ENCODE results near the gene PTCD1.
"Not testable (repeated sequence)": the region's sequence is repeated elsewhere in the genome, so short reads cannot be mapped to it uniquely, and the experiment has no call there.

PTCD1 gene

DNA sequence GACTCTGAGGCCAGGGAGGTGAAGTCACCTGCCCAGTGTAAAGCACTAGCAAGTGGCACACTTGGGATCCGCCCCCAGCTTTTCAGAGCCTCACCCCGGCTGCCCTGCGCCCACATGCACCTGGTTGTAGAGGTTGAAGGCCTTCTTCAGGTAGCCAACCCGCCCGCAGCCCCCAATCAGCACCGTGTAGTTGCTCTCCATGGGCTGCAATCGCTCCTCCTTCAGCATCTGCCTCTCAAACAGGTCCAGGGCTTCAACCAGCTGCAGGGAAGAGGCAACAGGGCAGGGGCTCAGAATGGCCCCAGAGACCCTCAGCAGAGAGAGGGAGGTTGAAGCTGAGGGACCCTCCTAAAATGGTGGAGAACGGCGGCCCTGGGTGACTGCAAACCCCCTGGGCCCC is 5.4 kb downstream of the PTCD1 start:
- DNase-seq (ENCODE audit: low read depth), result no peak

DNA sequence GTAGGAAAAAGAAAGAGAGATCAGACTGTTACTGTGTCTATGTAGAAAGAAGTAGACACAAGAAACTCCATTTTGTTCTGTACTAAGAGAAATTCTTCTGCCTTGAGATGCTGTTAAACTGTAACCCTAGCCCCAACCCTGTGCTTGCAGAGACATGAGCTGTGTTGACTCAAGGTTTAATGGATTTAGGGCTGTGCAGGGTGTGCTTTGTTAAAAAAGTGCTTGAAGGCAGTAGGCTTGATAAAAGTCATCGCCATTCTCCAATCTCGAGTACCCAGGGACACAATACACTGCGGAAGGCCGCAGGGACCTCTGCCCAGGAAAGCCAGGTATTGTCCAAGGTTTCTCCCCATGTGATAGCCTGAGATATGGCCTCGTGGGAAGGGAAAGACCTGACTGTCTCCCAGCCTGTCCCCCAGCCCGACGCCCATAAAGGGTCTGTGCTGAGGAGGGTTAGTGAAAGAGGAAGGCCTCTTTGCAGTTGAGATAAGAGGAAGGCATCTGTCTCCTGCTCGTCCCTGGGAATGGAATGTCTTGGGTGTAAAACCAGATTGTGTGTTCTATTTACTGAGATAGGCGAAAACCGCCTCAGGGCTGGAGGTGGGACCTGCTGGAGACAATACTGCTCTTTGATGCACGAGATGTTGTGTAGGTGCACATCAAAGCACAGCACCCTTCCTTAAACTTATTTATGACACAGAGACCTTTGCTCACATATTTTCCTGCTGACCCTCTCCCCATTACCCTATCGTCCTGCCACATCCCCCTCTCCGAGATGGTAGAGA is 6.7 kb downstream of the PTCD1 start:
- not testable (repeated sequence) for H3K4me3 ChIP-seq (ENCODE audit: low read depth, low read length); DNase-seq (ENCODE audit: low read depth)

More for the DNA sequence above, 5.4 kb downstream of the PTCD1 start:
- H3K4me3 ChIP-seq (ENCODE audit: low read depth, low read length), result no peak overlapping the region
- TF ChIP-seq, protein P1, sequence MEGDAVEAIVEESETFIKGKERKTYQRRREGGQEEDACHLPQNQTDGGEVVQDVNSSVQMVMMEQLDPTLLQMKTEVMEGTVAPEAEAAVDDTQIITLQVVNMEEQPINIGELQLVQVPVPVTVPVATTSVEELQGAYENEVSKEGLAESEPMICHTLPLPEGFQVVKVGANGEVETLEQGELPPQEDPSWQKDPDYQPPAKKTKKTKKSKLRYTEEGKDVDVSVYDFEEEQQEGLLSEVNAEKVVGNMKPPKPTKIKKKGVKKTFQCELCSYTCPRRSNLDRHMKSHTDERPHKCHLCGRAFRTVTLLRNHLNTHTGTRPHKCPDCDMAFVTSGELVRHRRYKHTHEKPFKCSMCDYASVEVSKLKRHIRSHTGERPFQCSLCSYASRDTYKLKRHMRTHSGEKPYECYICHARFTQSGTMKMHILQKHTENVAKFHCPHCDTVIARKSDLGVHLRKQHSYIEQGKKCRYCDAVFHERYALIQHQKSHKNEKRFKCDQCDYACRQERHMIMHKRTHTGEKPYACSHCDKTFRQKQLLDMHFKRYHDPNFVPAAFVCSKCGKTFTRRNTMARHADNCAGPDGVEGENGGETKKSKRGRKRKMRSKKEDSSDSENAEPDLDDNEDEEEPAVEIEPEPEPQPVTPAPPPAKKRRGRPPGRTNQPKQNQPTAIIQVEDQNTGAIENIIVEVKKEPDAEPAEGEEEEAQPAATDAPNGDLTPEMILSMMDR (IDR thresholded peaks at IDR 0.05; ENCODE audit: low read depth, low read length, missing control alignments), result no peak

DNA sequence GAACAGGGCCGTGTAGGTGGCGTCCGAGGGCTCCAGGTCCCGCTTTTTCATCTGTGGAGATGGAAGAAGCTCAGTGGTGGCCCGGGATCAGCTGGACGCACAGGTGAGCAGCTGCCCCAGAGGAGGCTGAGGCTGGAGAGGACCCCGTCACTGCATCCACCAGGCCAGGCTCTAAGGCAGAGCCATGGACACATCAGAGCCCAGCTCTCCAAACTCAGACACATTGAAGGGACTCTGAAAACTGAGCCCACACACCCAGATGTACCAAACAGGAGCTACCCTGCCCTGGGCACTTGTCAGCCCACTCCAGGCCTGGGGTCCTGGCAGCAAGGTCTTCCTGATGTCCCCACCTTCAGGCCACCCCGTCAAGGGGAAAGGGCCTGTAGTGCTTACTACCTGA is 8.8 kb downstream of the PTCD1 start:
- no peak for DNase-seq (ENCODE audit: low read depth)
- TF ChIP-seq, protein P1 (IDR thresholded peaks at IDR 0.05; ENCODE audit: low read depth, low read length, missing control alignments), result no peak
- no peak overlapping the region for H3K4me3 ChIP-seq (ENCODE audit: low read depth, low read length)

DNA sequence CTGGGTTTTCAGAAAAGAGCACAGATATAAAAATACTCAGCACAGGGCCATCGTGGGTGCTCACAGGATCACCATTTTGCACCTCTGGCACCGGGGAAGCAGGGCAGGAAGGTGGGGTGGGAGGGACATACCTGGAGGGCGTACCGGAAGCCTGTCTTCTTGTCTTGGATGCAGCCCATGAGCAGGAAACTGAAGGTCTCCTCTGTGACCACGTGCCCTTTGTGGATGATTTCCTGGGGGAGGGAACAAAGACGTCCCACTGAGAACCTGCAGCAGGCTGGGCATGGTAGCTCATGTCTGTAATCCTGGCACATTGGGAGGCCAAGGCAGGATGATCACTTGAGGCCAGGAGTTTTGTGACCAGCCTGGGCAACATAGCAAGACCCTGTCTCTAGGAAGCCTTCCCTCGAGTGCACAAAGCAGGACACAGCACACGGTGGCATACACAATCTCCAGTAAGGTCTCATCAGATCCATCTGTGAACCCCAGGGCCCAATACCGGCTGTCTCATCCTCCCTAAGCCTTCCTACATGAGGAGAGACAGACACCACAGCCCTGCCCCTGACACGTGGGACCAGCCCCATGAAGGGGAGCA is 9.5 kb downstream of the PTCD1 start:
- no peak for DNase-seq (ENCODE audit: low read depth)

DNA sequence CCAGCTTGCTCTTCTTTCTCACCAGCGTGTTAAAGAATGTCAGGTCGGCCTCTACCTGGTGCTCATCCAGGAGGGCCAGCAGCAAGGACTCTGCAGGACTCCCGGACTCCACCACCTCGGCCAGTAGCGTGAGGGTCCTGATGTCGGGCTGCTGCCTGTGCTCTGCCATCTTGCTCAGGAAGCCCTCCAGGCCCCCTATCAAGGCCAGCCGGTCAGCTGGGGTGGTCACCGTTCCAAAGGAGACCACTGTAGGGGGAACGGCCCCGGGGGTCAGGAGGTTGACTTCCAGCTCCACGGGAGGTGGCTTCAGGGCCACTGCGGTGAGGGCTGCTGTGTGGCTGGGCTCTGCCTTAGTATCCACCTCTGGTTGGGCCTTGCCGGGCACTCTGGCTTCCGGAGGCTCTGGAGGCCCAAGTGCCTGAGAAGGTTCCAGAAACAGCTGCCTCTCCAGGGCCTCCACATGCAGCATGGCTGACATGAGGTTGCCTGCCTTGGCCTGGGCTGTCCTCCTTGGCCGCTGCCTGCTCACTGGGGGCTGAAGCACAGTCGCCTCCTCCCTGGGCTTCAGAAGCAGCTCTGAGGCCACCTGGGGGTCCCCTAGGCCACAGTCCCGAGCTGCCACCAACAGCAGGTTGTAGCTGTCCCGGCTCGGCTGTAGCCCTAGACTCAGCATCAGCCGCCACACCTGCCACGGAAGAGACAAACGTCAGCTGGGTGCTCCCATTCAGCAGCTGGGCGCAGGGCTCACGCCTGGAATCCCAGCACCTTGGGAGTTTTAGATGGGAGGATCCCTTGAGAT is 13.5 kb downstream of the PTCD1 start:
- TF ChIP-seq, protein P1 (IDR thresholded peaks at IDR 0.05; ENCODE audit: low read depth, low read length, missing control alignments), result no peak
- no peak for DNase-seq (ENCODE audit: low read depth)
- H3K4me3 ChIP-seq (ENCODE audit: low read depth, low read length), result no peak overlapping the region

More for the DNA sequence above, 9.5 kb downstream of the PTCD1 start:
- TF ChIP-seq, protein P1 (IDR thresholded peaks at IDR 0.05; ENCODE audit: low read depth, low read length, missing control alignments), result no peak
- no peak overlapping the region for H3K4me3 ChIP-seq (ENCODE audit: low read depth, low read length)

DNA sequence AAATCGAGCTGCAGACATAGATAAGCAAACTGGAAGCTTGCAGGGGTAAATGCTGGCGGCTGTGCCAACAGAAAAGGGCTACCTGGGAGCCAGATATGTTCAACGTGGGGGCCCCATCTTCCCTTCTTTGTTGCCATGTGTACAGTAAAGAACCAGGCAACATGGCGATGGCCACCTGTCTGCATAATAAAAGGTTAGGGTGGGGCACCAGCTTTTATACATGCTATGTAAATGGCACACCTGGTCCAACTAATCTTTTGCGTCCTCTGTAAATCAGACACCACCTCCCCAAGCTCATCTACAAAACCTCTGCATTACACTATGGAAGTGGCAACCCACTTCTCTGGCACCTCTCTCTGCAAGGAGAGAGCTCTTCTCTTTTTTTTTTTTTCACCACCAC is 16.0 kb downstream of the PTCD1 start:
- no peak for DNase-seq (ENCODE audit: low read depth)
- TF ChIP-seq, protein P1 (IDR thresholded peaks at IDR 0.05; ENCODE audit: low read depth, low read length, missing control alignments), result no peak

DNA sequence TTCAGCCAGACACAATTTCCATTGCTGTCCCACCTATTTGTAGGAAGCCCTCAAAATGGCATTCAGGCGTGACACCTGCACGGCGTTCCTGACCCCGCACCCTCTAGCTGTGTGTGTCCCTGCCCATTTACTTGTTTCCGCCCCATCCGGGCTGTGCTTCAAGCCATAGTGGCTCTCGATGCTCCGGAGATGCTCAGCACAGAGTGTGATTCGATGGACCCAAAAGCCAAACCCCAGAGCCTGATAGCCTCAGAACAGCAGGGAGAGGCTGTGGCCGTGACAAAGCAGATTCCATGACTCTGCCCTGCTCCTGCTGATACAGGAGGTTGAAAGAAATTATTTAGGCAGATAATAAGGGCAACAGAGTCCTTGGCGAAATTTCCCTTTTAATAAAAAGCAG is 16.4 kb downstream of the PTCD1 start:
- no peak for DNase-seq (ENCODE audit: low read depth)
- TF ChIP-seq, protein P1 (IDR thresholded peaks at IDR 0.05; ENCODE audit: low read depth, low read length, missing control alignments), result no peak
- no peak overlapping the region for H3K4me3 ChIP-seq (ENCODE audit: low read depth, low read length)

More for the DNA sequence above, 16.0 kb downstream of the PTCD1 start:
- no peak overlapping the region for H3K4me3 ChIP-seq (ENCODE audit: low read depth, low read length)

All from GM12864 (cell line).